Inflammatory macrophage treated with lipopolysaccharide for 4 hours (primary cell): ENCODE results near the gene PDGFRB.

ENCODE experiments used
- DNase-seq: peaks from one replicate; pipeline ENCODE4 v3.0.0-alpha.2; 2020

PDGFRB gene

DNA sequence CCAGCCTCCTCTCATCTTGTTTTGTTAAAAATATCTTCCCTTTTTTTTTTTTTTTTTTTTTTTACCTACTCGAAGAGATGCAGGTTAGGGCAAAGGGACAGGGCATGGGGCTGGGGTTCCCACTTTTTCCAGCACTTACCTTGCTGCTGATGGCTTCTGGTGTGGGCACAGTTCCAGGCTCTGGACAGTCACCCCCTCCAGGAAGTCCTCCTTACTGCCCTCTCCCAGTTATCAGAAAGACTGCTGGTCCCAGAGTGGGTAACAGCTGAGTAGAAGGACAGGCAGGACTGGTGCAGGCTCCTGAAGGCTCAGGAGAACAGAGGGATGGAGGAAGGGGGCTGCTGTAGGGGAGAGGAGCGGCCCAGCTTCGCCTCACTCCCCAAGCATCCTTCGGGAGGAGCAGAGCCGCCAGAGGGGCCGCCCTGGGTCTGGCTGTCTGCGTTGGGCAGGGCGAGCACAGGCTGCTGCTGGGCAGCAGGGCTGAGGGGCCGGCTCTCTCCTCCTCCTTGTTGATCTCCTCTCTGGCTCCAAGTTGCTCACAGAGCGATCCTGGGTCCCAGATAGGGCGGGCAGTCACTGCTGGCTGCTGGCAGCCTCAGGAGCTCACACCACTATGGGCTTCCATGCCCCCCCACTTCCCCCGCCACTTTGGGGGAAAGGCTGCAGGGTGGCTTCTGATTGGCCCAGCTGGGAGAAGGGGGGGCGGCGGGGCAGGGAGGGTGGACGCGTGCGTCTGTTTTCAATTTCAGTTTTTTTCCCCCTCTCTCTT, at the start of gene PDGFRB:
Gene PDGFRB (minus strand): TSS at position 588 of the 769 bp plus-strand sequence. CDS start 18,798 bp downstream, outside the sequence.
- DNase-seq, result no peak

DNA sequence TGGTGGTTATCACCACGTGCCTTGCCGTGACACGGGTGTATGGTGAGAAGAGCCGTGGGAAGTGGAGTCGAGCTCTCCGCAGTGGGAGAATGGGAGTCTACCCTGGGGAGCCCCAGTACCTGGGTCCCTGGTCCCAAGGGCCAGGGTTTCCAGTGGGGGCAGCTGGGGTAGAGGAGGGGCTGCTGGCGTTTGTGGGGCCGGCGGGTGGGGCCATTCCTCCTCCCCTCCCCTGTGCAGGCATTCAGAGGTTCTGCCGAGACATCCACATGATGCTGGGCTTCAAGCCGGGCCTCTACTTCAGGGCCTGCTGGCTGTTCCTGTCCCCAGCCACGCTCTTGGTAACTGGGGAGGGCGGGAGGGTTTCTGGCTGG, 48.9 kb upstream of the PDGFRB start:
- no peak for DNase-seq

DNA sequence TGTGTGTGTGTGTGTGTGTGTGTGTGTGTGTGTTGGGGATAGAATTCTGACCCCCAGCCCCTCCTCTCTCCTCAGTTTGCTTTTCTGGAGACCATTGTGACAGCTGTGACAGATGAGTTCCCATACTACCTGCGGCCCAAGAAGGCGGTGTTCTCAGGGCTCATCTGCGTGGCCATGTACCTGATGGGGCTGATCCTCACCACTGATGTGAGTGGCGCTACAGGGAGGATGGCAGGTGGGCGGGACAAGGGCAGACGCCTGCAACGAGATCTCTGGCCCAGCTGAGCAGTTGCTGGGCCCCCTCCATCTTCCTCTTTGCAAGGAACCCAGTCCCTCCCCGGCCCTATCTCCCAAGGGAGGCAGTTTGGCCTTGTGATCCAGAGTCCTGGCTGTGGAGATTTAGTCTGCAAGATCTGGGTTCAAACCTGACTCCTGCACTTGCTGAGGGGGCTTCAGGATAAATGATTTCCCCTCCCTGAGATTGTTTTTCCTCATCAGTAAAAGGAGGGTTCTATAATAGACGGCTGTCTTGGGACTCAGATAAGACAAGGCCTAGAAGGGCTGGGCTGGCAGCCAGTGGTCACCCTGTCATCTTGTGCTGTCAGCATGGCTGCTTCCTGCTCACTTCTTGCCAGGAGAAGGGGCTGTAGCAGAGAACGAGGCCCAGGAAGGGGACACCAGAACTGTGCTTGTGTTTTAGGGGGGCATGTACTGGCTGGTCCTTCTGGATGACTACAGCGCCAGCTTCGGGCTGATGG, 48.4 kb upstream of the PDGFRB start:
- DNase-seq, result no peak

DNA sequence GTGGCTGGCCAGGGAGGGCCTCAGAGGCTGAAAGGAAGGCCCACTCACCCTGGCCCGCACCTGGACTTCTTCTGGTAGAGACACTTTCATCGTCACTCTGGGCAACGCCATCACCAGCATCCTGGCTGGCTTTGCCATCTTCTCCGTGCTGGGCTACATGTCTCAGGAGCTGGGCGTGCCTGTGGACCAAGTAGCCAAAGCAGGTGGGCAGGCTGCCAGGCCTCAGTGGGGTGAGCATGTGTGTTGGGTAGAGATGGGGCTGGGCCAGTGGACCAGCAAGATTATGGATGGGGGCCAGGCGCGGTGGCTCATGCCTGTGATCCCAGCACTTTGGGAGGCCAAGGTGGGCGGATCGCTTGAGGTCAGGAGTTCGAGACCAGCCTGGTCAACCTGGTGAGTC, 46.9 kb upstream of the PDGFRB start:
- DNase-seq, result no peak

DNA sequence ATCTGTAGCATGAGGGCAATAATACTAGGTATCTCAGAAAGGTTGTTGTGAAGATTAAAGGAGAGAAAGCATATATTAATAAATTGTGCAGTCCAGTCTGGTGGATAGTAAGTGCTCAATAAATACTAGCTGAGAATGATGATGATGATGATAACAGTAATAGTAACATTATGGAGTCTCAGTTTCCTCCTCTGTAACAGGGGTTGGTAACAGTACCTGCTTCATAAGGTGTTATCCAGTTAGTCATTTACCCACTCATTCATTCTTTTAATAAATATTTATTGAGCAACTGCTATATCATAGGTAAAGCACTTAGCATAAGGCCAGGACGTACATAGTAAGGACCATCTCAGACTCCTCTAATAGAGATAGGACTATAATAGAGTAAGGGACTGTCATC, 41.8 kb upstream of the PDGFRB start:
- no peak for DNase-seq

DNA sequence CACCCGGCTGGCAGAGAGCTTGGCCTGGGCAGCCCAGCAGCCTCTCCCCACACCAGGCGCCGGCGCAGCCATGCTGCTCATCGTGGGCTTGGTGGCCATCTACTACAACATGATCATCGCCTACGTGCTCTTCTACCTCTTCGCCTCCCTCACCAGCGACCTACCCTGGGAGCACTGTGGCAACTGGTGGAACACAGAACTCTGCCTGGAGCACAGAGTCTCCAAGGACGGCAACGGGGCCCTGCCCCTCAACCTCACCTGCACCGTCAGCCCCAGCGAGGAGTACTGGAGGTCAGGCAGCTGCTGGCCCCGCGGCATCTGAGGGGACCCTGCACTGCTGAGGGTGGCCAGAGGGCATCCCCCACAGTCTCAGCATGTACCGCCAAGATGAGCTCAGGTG, 41.3 kb upstream of the PDGFRB start:
- DNase-seq, result no peak

DNA sequence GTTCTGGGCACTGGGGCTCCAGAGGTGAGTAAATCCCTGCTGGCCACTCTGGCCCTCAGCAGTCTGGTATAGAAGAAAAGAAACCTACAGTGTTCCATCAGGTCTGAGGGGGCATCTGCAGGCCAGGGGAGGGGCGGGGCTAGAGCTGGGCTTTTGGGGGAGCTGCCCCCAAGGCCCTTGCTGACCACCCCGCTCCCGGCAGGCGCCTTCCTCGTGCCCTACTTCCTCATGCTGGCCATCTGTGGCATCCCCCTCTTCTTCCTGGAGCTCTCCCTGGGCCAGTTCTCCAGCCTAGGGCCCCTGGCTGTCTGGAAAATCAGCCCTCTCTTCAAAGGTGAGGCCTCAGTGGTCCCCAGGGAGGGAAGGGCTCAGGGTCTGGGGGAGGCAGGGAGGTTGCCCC, 40.9 kb upstream of the PDGFRB start:
- DNase-seq, result no peak

DNA sequence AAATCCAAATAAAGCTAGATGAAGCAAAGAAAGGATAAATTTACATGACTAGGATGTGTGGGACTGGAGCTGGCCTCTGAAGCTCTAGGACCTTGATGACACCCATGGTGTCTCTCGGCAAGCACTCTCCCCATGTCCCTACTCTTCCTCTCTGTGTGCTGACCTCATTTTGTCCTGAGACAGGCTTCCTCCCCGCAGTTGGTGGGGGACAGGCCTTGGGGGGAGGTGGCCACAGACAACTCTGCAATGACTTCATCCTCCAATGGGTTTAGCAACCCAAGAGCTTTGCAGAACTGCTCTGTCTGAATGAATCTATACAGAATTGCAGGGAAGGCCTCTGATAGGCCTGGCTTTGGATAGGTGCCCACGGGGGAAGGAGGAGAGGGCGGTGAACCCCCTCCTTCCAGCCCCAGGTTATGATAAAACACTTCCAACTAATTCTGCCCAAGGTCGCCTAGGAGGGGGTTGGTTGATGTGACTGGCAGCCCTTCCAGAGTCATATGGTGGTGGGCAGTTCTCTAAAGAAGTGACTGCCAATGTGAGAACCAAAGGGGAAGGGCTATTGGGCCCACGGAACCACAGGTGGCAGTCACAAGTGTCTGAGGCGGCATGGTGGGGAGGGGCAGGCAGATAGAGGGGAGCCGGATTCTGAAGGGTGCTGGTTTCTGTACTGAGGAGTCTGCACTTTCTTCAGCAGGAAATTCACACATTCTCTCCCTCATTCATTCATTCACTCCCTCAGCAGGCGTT, 40.3 kb upstream of the PDGFRB start:
- peak; percentile 72 for DNase-seq

DNA sequence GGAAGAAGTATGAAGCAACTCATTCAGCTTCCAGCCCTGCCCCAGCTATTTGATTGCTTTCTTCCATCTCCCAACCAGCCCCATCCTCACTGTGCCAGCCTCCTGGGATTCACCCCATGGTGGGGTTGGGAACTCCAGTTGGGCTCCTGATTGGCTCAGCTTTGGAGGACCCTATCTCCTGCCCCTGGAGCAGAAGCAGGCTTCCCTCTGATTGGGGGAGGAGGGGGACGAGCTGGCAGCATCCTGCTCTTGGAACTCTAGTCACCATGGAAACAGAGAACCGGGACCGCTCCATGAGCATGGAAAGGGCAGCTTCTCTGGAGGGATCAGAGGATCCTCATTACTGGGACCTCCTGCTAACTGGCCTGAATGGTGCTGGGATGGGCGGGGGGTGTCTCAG, 36.8 kb upstream of the PDGFRB start:
- DNase-seq, result no peak

DNA sequence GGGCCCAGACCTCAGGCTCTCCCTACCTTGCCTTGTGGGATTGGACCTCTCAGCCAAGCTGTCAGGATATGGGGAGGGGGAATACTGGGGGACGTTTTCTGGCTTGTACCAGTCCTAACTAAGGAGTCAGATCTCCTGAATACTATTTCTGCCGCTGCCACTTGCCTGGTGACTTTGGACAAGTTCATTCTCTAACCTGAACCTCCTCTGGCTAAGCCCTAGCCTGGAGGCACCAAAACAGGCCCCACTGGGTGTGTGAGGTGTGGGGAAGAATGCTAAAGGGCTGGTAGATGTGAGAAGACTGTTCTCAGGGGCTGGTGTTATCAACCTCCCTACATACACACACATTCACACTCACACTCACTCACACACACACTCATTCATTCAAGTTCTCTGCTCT, 35.3 kb upstream of the PDGFRB start:
- no peak for DNase-seq

DNA sequence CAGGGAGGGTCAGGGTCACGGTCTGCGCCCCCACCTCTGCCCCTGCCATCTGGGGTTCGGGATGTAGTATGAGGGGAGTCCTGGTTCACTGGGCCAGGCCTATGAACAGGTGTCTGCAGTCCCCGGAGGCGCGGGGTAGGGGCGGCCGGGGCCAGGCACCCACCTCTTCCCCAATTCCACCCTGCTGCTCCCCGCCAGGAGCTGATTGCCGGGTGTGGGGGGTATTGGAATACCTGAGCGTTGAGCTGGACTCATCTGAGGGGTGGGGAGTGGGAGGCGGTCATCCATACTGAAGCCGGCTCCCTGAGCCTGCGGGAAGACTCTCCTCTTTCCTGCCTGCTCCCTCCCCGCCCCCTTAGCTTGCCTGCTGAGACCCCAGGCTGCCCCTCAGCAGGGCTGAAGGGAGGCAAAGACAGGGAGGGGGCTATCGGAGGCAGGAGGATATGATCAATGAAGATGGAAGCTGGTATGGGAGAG, 34.9 kb upstream of the PDGFRB start:
- DNase-seq, result no peak

DNA sequence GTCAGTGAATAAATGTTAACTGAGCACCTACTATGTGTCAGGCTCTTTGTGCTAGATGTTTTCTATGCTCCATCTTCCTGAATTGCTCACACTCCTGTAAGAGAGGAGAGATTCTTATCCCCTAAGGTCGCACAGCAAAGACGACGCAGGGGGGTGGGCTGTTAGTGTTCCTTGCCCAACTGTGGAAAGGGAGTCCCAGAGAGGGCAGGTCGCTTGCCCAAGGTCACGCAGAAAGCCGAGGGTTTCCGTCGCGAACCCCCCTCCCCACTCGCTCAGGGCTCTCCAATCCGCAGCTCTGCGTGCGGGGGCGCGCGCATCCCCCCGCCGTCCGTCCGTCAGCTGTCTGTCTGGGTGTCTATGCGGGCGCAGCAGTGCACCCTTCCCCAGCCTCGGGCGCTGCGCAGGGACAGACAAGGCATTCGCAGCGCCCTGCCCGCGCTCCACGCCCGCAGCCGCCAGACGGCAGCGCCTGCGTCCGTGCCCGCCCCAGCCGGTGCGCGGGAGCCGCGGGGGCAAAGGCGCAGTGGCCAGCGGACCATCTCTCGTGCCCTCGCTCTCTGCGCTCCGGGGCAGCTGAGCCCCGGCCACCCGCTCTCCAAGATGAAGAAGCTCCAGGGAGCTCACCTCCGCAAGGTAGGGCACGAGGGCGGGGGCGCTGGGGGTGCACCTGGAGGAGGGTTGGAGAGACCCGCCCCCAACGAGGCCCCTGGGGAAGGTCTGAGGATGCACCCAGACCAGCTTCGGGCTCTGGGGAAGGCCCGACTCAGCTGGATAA, 34.3 kb upstream of the PDGFRB start, which contains the start of gene SLC6A7:
Gene SLC6A7 (plus strand): TSS at position 335 of the 775 bp plus-strand sequence. CDS start 266 bp downstream, at position 601.
- DNase-seq, result no peak

DNA sequence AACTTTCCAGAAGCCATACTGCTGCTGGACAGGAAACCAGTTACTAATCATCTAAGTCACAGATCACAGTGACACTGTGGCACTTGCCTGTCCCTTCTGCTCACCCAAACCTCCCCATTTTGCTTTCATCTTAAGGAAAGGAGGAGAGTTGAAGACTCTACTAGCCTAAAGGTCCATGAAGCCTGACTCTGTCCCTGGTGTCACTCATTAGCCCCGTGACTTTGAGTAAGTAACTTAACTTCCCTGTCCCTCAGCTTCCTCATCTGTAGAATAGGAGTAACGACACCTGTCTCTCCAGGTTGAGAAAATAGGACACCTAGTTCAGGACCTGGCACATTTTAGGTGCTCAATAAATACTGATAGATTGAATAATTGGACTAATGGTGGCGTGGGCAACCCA, 33.7 kb upstream of the PDGFRB start:
- DNase-seq, result peak; percentile 49

DNA sequence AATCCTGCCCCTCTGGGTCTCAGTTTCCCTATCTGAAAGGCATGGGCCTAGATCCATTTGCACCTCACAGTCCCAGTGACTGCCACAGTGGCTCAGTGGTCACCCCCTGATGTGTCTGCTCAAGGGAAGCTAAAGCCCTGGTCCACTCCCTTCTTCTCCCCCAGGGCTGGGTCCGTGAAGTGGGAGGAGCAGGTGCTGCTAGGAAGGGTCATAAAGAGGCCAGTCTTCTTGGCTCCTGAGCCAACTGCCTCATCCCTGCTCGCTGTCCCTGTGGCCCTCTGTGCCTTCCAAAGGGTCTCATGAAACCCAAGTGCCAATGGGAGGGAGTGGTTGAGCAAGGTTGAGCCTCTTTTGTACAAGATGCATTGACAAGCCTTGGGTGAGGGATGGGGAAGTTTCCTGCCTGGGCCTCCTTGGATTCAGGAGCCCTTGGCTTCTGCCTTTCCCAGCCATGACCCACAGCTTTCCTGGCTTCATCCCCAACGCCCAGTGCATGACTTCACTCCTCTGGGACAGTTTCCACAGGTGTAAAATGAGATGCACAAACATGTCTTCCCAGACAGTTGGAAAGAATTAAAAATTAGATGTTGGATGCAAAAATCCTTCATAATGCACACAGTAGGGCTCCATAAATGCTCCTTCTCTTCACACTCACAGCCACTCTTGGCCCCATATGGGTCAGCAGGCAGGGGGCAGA, 32.6 kb upstream of the PDGFRB start:
- DNase-seq, result no peak

DNA sequence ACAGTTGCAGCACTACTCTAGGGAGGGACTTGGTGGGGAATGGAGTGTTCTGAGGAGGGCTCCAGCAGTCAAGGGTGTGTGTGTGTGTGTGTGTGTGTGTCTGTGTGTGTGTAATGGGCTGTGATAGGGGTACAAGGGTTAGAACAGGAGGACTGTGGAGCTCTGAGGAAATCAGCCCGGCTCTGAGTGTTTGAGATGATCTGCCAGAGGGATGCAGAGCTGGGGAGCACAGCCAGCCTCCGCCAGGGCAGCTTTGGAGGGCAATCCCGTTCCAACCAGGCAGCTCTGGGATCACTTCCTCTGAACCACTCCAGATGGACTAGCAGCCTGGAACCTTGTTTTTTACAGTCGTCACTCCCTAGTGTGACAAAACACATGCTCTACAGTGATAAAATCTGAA, 31.3 kb upstream of the PDGFRB start:
- no peak for DNase-seq

DNA sequence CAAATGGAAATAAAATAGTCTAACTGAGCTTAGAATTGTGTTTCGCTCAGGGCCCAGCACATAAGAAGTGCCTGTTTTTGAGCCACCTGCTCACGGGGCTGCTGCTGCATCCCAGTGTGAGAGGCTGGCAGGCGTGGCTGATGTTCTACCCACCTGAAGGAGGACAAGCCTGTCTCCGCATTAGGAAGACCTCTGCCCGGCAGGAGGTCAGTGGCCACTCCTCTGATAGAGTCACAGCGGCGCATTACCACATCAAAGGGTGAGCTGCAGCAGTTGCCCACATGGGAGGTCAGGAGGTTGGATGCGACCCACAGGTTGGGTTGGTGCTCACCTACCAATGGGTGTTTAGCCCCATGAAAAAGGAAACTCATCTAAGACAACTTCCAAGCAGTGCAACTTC, 30.5 kb upstream of the PDGFRB start:
- DNase-seq, result no peak

DNA sequence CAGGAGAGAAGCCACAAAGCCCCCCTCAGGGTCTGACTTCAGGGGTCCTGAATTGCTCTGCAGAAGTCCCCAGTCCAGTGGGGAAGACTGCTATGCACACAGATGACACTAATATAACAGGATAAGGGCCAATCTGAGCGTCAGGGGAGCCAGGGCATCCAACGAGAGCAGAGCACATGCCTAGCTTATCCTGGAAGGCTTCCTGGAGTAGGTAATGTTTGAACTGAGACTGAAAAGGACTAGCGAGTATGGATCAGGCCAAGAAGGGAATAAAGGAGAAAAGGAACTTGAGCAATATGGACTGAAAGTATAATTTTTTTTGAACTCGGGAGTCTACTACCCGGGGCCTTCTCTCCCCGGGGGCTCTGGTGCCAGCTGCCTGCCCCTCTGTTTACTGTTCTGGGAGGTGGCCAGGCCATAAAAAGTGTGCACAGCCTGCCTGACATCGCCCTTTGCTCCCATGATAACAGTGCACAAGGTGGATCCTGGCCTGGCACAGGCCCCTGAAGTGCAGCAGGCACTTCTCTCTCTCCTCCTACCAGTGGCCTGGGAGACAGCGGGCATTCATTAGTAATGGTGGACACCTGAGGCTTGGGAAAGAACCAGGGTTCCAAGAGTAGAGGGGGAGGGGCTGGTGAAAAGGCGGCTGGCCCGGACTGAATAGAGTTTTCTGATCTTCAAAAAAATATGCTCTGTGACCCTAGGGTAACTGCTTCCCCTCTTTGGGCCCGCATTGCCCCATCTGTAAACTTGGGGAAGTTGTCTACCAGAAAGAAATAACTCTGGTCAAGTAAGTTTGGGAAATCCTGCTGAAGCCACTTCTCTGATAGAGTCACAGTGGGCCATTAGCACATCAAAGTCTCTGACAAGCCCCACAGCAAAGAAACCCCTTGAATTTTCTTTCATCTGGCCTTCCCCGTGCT, 29.6 kb upstream of the PDGFRB start:
- peak; percentile 82 for DNase-seq

DNA sequence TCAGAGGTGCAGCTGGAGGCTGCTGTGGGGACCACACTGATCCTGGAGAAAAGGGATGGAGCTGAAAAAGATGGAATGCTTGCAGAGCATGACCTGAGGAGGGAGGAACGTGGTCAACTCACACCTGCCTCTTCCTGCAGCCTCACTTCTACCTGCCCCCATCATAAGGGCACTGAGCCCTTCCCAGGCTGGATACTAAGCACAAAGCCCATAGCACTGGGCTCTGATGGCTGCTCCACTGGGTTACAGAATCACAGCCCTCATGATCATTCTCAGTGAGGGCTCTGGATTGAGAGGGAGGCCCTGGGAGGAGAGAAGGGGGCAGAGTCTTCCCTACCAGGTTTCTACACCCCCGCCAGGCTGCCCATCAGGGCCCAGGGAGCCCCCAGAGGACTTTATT, 28.4 kb upstream of the PDGFRB start:
- DNase-seq, result no peak

DNA sequence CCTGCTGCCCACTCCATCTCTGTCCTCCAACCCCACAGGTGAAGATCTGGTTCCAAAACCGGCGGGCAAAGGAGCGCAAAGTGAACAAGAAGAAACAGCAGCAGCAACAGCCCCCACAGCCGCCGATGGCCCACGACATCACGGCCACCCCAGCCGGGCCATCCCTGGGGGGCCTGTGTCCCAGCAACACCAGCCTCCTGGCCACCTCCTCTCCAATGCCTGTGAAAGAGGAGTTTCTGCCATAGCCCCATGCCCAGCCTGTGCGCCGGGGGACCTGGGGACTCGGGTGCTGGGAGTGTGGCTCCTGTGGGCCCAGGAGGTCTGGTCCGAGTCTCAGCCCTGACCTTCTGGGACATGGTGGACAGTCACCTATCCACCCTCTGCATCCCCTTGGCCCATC, 27.8 kb upstream of the PDGFRB start:
- no peak for DNase-seq

DNA sequence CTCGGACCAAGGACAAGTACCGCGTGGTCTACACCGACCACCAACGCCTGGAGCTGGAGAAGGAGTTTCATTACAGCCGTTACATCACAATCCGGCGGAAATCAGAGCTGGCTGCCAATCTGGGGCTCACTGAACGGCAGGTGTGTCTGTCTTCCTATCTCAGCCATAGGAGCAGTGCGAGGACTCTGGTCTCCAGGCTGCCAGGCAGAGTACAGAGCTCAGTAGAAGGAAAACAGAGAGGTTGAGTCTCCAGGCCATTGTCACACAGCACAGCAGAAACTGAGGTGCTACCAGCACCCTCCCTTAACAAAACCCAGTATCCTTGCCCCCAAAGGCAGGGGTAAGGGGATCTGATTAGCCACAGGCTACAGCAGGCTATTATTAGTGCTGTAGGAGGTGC, 27.1 kb upstream of the PDGFRB start:
- DNase-seq, result no peak
